CD14-positive monocyte (primary cell): ENCODE results near the gene MED15. TPM values are rescaled to one million over a fixed set of nuclear protein-coding genes. Genes with fewer than 3 reads are reported as not detected.

Experiments used
- DNase-seq, 3 donors: peaks; one replicate each; pipeline ENCODE4 v3.0.0-alpha.2; 2011 to 2022
- H2AFZ ChIP-seq: 2 replicates; pipeline ENCODE4 v1.6.0; 2012; ENCODE audit warnings: mild to moderate bottlenecking, low read depth, low read length, inconsistent platforms; ENCODE audit not compliant: insufficient read depth, poor library complexity, severe bottlenecking
- H3K27ac ChIP-seq, 2 donors: 1 replicate in 1 of 2; 2 replicates in 1 of 2; pipeline ENCODE4 v1.5.1; 2012 to 2013; ENCODE audit warnings: low read length in 2 of 2, control low read depth in 1 of 2, inconsistent platforms in 1 of 2, low read depth in 1 of 2, mild to moderate bottlenecking in 1 of 2
- H3K27me3 ChIP-seq, 2 donors: one replicate each; pipeline versions ENCODE4 v1.6.0 to v1.6.1; 2011 to 2013; ENCODE audit warnings: low read length in 2 of 2; ENCODE audit not compliant: control insufficient read depth in 2 of 2, insufficient read depth in 2 of 2
- H3K36me3 ChIP-seq, 2 donors: replicated peaks in 1 of 2; 1 replicate in 1 of 2; 2 replicates in 1 of 2; pipeline versions ENCODE4 v1.5.1 to v1.6.1; 2012 to 2013; ENCODE audit warnings: low read length in 2 of 2, control low read depth in 1 of 2, inconsistent platforms in 1 of 2, mild to moderate bottlenecking in 1 of 2; ENCODE audit not compliant: insufficient read depth in 2 of 2, control insufficient read depth in 1 of 2
- H3K4me1 ChIP-seq, 2 donors: 1 replicate in 1 of 2; 2 replicates in 1 of 2; pipeline versions ENCODE4 v1.5.1 to v1.6.1; 2012 to 2013; ENCODE audit warnings: low read length in 2 of 2, control low read depth in 1 of 2, inconsistent platforms in 1 of 2, mild to moderate bottlenecking in 1 of 2, moderate library complexity in 1 of 2; ENCODE audit not compliant: insufficient read depth in 2 of 2, control insufficient read depth in 1 of 2
- H3K4me2 ChIP-seq: replicated peaks from 2 replicates; pipeline ENCODE3; 2012; ENCODE audit warnings: low read length, moderate library complexity, mild to moderate bottlenecking; ENCODE audit not compliant: poor library complexity, severe bottlenecking; ENCODE audit errors: extremely low read depth
- H3K4me3 ChIP-seq, 3 experiments: fragments of 200-600 bp in 1 of 3; sonication (generic) in 1 of 3; replicated peaks in 1 of 3; 1 replicate in 2 of 3; 2 replicates in 1 of 3; pipeline ENCODE4 v1.5.1; 2011 to 2013; ENCODE audit warnings: low read length in 3 of 3, mild to moderate bottlenecking in 3 of 3, control low read depth in 2 of 3, low read depth in 2 of 3, inconsistent platforms in 1 of 3, moderate library complexity in 1 of 3
- H3K79me2 ChIP-seq: 2 replicates; pipeline ENCODE4 v1.6.0; 2012; ENCODE audit warnings: mild to moderate bottlenecking, control low read depth, inconsistent platforms, low read length, moderate library complexity; ENCODE audit not compliant: insufficient read depth
- H3K9ac ChIP-seq: 2 replicates; pipeline ENCODE4 v1.6.0; 2017; ENCODE audit warnings: low read length, mild to moderate bottlenecking; ENCODE audit not compliant: insufficient read depth, poor library complexity, severe bottlenecking
- H3K9me3 ChIP-seq, 2 donors: replicated peaks in 1 of 2; 1 replicate in 1 of 2; 2 replicates in 1 of 2; pipeline versions ENCODE4 v1.5.1 to v1.6.1; 2012 to 2013; ENCODE audit warnings: low read length in 2 of 2, control low read depth in 1 of 2; ENCODE audit not compliant: control insufficient read depth in 1 of 2, insufficient read depth in 1 of 2
- H4K20me1 ChIP-seq: 2 replicates; pipeline ENCODE4 v1.6.0; 2012; ENCODE audit warnings: mild to moderate bottlenecking, low read length, control low read depth, moderate library complexity; ENCODE audit not compliant: insufficient read depth
- H3K27ac Mint-ChIP-seq, 7 donors: one replicate each; pipeline ENCODE4 v1.8.0; 2020; ENCODE audit warnings: mild to moderate bottlenecking in 7 of 7, mixed read lengths in 7 of 7, moderate library complexity in 6 of 7, inconsistent platforms in 2 of 7
- H3K27me3 Mint-ChIP-seq, 3 donors: one replicate each; pipeline ENCODE4 v1.8.0; 2021 to 2022; ENCODE audit warnings: low read depth in 3 of 3, mild to moderate bottlenecking in 3 of 3, mixed read lengths in 3 of 3, moderate library complexity in 3 of 3, inconsistent platforms in 1 of 3
- H3K36me3 Mint-ChIP-seq, 2 donors: one replicate each; pipeline ENCODE4 v1.8.0; 2020; ENCODE audit warnings: mixed read lengths in 2 of 2, inconsistent platforms in 1 of 2, mild to moderate bottlenecking in 1 of 2
- H3K4me1 Mint-ChIP-seq: one replicate; pipeline ENCODE4 v1.8.0; 2020; ENCODE audit warnings: mild to moderate bottlenecking, mixed read lengths
- H3K4me3 Mint-ChIP-seq, 2 donors: one replicate each; pipeline ENCODE4 v1.8.0; 2020; ENCODE audit warnings: mild to moderate bottlenecking in 2 of 2, mixed read lengths in 2 of 2, moderate library complexity in 1 of 2
- H3K9me3 Mint-ChIP-seq, 7 donors: one replicate each; pipeline ENCODE4 v1.8.0; 2020 to 2022; ENCODE audit warnings: mixed read lengths in 7 of 7, mild to moderate bottlenecking in 6 of 7, moderate library complexity in 6 of 7, inconsistent platforms in 2 of 7
- WGBS: methylation state at CpG from one replicate; pipeline ENCODE4 v1.1.5; 2013; ENCODE audit warnings: missing lambda C conversion rate; ENCODE audit not compliant: insufficient coverage; 5-methylcytosine and 5-hydroxymethylcytosine counted together
- intact Hi-C, 2 donors: fragments of 100-400 bp; cut with micrococcal nuclease; formaldehyde crosslinking; loops; one replicate each; pipeline versions ENCODE4 v1.15.0 to v1.15.1; 2023
- polyA plus RNA-seq, 3 donors: library from polyadenylated mRNA; depleted of rRNA in 1 of 3; unstranded in 2 of 3; stranded (reverse) in 1 of 3; fragments of 300-500 nt in 2 of 3; fragments of >200 nt in 1 of 3; fragmentation: Illumina TruSeq in 2 of 3; gene quantifications; 1 replicate in 2 of 3; 2 replicates in 1 of 3; pipeline ENCODE4 v1.2.3, GENCODE V29; 2012 to 2021
- TF ChIP-seq, protein P1 (sequence below): fragments of 200-600 bp; IDR thresholded peaks from one replicate; pipeline ENCODE4 v1.8.0; 2022; ENCODE audit warnings: antibody characterized with exemption, mild to moderate bottlenecking

The MED15 gene
- polyA plus RNA-seq, 3 donors, result 10.0 to 126 (median 17.8) TPM

DNA sequence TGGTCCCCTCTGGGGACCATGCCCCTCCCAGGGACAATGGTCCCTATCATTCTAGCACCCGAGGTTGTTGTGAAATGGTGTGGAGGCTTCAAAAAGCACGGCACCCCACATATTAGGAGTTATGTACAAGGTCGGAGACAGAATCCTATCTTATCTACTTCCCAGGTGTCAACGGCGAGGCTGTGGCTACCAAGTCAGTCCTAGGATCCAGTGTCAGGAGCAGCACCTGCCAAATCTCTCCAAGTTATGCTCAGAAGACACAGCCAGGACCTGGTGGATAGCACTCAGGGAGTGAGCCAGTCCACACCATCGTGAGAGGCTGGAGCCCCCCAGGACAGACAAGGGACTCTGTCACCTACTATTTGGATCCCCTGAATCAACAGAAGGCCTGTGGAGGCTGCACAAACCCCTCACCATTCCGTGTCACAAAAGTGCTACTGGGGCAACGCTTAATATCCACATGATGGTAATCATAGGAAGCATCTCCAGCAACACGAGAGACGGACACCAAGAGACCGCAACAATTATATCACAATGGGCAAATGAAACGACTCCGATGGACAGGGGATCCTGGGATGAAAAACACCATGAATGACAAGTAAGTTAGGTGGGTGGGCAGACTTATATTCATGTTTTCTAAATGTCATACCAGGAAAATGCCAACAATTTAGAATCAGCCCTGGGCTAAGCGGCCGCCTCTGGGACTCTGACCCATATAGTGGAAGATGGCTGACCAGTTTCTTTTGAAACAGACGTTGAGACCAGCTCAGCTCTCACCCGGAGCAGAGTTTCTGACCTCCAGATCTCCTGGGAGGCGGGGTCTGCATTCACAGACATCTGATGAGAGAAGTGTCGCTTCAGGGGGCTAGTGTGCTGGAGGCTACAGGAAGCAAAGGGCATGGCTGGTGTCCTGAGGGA lies 108.4 kb downstream of the MED15 start:
- Mint-ChIP-seq H3K27ac (no peak overlapping the region), H3K27me3 (peaks cover 3 to 5% (median 3%) of the 10 kb centered on the region in 3 donors), H3K36me3 (no peaks in the 10 kb centered on the region), H3K9me3 (no peaks in the 10 kb centered on the region), H3K4me1 (no peaks in the 10 kb centered on the region), H3K4me3 (no peak overlapping the region)
- WGBS, result 100% methylated on average over 7 of the region's 19 CpGs
- intact Hi-C loops, result no loop called here
- Histone ChIP-seq H3K4me1 (no peaks in the 10 kb centered on the region), H3K27ac (no peak overlapping the region), H3K9ac (no peak overlapping the region), H3K9me3 (no peaks in the 10 kb centered on the region), H3K36me3 (no peaks in the 10 kb centered on the region), H3K4me3 (no peak overlapping the region), H3K4me2 (no peak overlapping the region), H2AFZ (no peak overlapping the region), H3K79me2 (no peaks in the 10 kb centered on the region), H4K20me1 (no peaks in the 10 kb centered on the region), H3K27me3 (peaks cover 0 to 2% of the 10 kb centered on the region in 2 donors)
- no peak for DNase-seq
- TF ChIP-seq, protein P1, sequence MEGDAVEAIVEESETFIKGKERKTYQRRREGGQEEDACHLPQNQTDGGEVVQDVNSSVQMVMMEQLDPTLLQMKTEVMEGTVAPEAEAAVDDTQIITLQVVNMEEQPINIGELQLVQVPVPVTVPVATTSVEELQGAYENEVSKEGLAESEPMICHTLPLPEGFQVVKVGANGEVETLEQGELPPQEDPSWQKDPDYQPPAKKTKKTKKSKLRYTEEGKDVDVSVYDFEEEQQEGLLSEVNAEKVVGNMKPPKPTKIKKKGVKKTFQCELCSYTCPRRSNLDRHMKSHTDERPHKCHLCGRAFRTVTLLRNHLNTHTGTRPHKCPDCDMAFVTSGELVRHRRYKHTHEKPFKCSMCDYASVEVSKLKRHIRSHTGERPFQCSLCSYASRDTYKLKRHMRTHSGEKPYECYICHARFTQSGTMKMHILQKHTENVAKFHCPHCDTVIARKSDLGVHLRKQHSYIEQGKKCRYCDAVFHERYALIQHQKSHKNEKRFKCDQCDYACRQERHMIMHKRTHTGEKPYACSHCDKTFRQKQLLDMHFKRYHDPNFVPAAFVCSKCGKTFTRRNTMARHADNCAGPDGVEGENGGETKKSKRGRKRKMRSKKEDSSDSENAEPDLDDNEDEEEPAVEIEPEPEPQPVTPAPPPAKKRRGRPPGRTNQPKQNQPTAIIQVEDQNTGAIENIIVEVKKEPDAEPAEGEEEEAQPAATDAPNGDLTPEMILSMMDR, result no peak

DNA sequence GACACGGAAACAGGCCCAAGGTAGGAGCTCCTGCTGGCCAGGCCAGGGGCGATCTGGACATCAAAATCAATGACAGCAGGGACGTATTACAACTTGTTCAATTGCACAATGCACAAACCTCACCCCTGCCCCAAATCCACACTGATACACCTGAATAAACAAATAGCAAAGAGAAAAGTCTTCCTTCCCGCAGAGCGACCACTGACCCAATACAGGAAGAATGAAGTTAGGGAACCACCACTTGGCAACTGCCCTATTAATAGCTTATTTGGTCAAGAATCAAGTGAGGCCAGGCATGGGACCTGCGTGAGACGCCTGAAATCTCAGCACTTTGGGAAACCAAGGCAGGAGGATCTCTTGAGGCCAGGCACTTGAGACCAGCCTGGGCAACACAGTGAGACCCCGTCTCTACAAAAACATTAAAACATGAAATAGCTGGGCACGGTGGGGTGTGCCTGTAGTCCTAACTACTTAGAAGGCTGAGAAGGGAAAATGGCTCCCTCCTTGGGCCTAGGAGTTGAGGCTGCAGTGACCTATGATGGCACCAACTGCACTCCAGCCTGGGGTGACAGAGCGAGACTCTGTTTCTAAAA lies 109.1 kb downstream of the MED15 start:
- Histone ChIP-seq H3K4me3 (no peak overlapping the region), H3K4me1 (no peaks in the 10 kb centered on the region), H3K9me3 (no peaks in the 10 kb centered on the region), H3K27ac (no peak overlapping the region), H3K36me3 (no peaks in the 10 kb centered on the region), H3K4me2 (no peak overlapping the region), H3K79me2 (no peaks in the 10 kb centered on the region), H3K27me3 (no peaks in the 10 kb centered on the region), H2AFZ (no peak overlapping the region), H4K20me1 (no peaks in the 10 kb centered on the region), H3K9ac (no peak overlapping the region)
- no peak overlapping the region for H3K4me3 Mint-ChIP-seq
- H3K27ac Mint-ChIP-seq, result no peak overlapping the region
- no peaks in the 10 kb centered on the region for H3K9me3 Mint-ChIP-seq
- no peak for DNase-seq
- peaks cover 0 to 5% (median 3%) of the 10 kb centered on the region in 3 donors for H3K27me3 Mint-ChIP-seq
- intact Hi-C loops, result no loop called here
- 85% methylated on average over 8 of the region's 10 CpGs for WGBS
- no peaks in the 10 kb centered on the region for H3K36me3 Mint-ChIP-seq
- no peaks in the 10 kb centered on the region for H3K4me1 Mint-ChIP-seq
- TF ChIP-seq, protein P1, result no peak
